Osteoblast (primary cell): ENCODE results near the gene PARVA. TPM values are rescaled to one million over a fixed set of nuclear protein-coding genes. Genes with fewer than 3 reads are reported as not detected.

ENCODE experiments used
- DNase-seq: peaks from one replicate; pipeline ENCODE4 v3.0.0; 2011; ENCODE audit warnings: low spot score, mixed read lengths; ENCODE audit not compliant: insufficient read length; ENCODE audit errors: missing footprints
- H2AFZ ChIP-seq: 2 replicates; pipeline ENCODE4 v1.6.0; 2011; ENCODE audit warnings: mild to moderate bottlenecking, low read length
- H3K27ac ChIP-seq: 2 replicates; pipeline ENCODE4 v1.5.1; 2011; ENCODE audit warnings: mild to moderate bottlenecking, low read depth, low read length, moderate library complexity
- H3K27me3 ChIP-seq: 2 replicates; pipeline ENCODE4 v1.6.0; 2012; ENCODE audit warnings: mild to moderate bottlenecking, control low read depth, inconsistent platforms, low read length, moderate library complexity; ENCODE audit not compliant: insufficient read depth
- H3K36me3 ChIP-seq: 2 replicates; pipeline ENCODE4 v1.5.1; 2011; ENCODE audit warnings: mild to moderate bottlenecking, low read length, control low read depth, moderate library complexity; ENCODE audit not compliant: insufficient read depth
- H3K4me1 ChIP-seq: 2 replicates; pipeline ENCODE4 v1.5.1; 2011; ENCODE audit warnings: mild to moderate bottlenecking, low read length, control low read depth, moderate library complexity; ENCODE audit not compliant: insufficient read depth
- H3K4me2 ChIP-seq: 2 replicates; pipeline ENCODE4 v1.6.0; 2011; ENCODE audit warnings: mild to moderate bottlenecking, low read length; ENCODE audit not compliant: insufficient read depth
- H3K4me3 ChIP-seq: fragments of 200-600 bp; sonication (generic); 3 replicates; pipeline ENCODE4 v1.5.1; 2012; ENCODE audit warnings: mild to moderate bottlenecking, low read length, inconsistent platforms; ENCODE audit not compliant: insufficient read depth
- H3K79me2 ChIP-seq: 2 replicates; pipeline ENCODE4 v1.6.0; 2012; ENCODE audit warnings: mild to moderate bottlenecking, low read length, control low read depth, inconsistent platforms; ENCODE audit not compliant: insufficient read depth
- H3K9me3 ChIP-seq: 2 replicates; pipeline ENCODE4 v1.5.1; 2011; ENCODE audit warnings: low read depth, low read length, control low read depth
- H4K20me1 ChIP-seq: 2 replicates; pipeline ENCODE4 v1.6.0; 2012; ENCODE audit warnings: mild to moderate bottlenecking, low read length, control low read depth; ENCODE audit not compliant: insufficient read depth
- CTCF ChIP-seq: IDR thresholded peaks from 2 replicates; pipeline ENCODE4 v1.5.1; 2011; ENCODE audit warnings: mild to moderate bottlenecking, low read depth, low read length, moderate library complexity; ENCODE audit errors: extremely low read depth
- total RNA-seq: library from RNA; depleted of rRNA; stranded (reverse); fragments of >200 nt; gene quantifications from 2 replicates; pipeline ENCODE4 v1.2.3, GENCODE V29; 2012

Gene PARVA
- total RNA-seq, 1 donor, result 74.9 TPM

- TF ChIP-seq CTCF, result no peak
- Histone ChIP-seq H3K36me3 (no peaks in the 10 kb centered on the region), H4K20me1 (peaks cover 40% of the 10 kb centered on the region), H3K27ac (peak overlapping the region; percentile 56), H3K79me2 (peaks cover 90% of the 10 kb centered on the region), H2AFZ (no peak overlapping the region), H3K9me3 (no peaks in the 10 kb centered on the region), H3K27me3 (no peaks in the 10 kb centered on the region), H3K4me2 (peak overlapping the region; percentile 58), H3K4me1 (peaks cover 51% of the 10 kb centered on the region), H3K4me3 (no peak overlapping the region)
- no peak for DNase-seq
Observed at GRCh38 chr11:12455938-12456337, 78.6 kb downstream of the PARVA start.

- peaks cover 51% of the 10 kb centered on the region for H3K4me1 ChIP-seq
- H3K36me3 ChIP-seq, result no peaks in the 10 kb centered on the region
- DNase-seq, result no peak
- H3K4me3 ChIP-seq, result no peak overlapping the region
- no peak for TF ChIP-seq CTCF
- H2AFZ ChIP-seq, result no peak overlapping the region
- peak overlapping the region; percentile 58 for H3K4me2 ChIP-seq
- H3K79me2 ChIP-seq, result peaks cover 91% of the 10 kb centered on the region
- peak overlapping the region; percentile 56 for H3K27ac ChIP-seq
- peaks cover 40% of the 10 kb centered on the region for H4K20me1 ChIP-seq
- H3K9me3 ChIP-seq, result no peaks in the 10 kb centered on the region
- no peaks in the 10 kb centered on the region for H3K27me3 ChIP-seq
Observed at GRCh38 chr11:12456651-12457579, 79.5 kb downstream of the PARVA start.

DNA sequence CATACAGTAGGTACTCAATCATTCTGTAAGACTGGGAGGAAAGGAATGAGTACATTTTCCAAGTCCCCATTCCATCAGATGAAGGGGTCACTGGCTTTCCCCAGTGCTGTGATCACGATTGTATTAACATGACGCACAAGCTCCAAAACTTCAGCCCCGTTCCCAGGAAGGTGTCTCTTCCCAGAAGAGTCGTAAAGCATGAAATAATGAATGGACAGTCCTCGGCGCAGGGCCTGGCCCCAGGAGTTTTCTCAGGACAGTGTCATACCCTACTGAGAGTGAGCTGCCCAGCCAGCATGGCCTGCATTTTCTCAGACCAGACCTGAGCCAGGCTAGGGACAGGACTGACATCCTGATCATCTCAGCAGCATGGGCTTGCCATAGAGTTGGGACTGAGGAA lies 80.7 kb downstream of the PARVA start:
- H3K36me3 ChIP-seq, result no peaks in the 10 kb centered on the region
- peaks cover 51% of the 10 kb centered on the region for H3K4me1 ChIP-seq
- peaks cover 42% of the 10 kb centered on the region for H4K20me1 ChIP-seq
- peak overlapping the region; percentile 56 for H3K27ac ChIP-seq
- H3K79me2 ChIP-seq, result peaks cover 89% of the 10 kb centered on the region
- H3K4me2 ChIP-seq, result no peak overlapping the region
- TF ChIP-seq CTCF, result no peak
- DNase-seq, result no peak
- H3K4me3 ChIP-seq, result no peak overlapping the region
- H3K27me3 ChIP-seq, result no peaks in the 10 kb centered on the region
- no peaks in the 10 kb centered on the region for H3K9me3 ChIP-seq
- no peak overlapping the region for H2AFZ ChIP-seq

GRCh38 chr11:12459374-12459773 lies 82.0 kb downstream of the PARVA start:
- Histone ChIP-seq H3K4me3 (no peak overlapping the region), H3K27ac (peak overlapping the region; percentile 15), H3K4me2 (no peak overlapping the region), H3K9me3 (no peaks in the 10 kb centered on the region), H3K79me2 (peaks cover 90% of the 10 kb centered on the region), H3K36me3 (no peaks in the 10 kb centered on the region), H4K20me1 (peaks cover 40% of the 10 kb centered on the region), H2AFZ (no peak overlapping the region), H3K4me1 (peaks cover 44% of the 10 kb centered on the region), H3K27me3 (no peaks in the 10 kb centered on the region)
- no peak for TF ChIP-seq CTCF
- DNase-seq, result no peak
